HG03039 (cell line): ENCODE results near the gene CARD18.

Source experiments
- ATAC-seq: cut with Tn5 transposase; IDR thresholded peaks from one replicate; pipeline ENCODE4 v1.9.1; 2021; ENCODE audit warnings: mild to moderate bottlenecking, moderate library complexity; ENCODE audit not compliant: unreplicated experiment

Gene CARD18

GRCh38 chr11:105139669-105140068 lies at the start of gene CARD18:
CARD18 (minus strand) TSS chr11:105139769; CDS start chr11:105139726, 43 bp downstream.
- ATAC-seq, result no peak

DNA sequence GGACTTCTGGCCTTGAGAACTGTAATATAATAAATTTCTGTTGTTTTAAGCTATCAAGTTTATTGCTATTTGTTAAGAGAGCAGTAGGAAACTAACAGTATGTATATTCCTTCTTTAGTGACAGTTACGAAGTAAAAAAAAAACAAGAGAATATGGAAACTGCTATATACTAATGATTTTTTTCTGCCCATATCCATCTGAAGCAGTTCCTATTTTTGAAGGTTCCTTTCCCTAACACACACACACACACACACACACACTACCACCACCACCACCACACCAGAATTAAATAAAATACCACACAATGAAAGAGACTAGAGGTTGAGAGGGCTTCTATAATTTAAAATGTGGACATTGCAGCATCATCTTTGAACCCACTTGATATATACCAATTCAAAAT lies 44.4 kb upstream of the CARD18 start:
- no peak for ATAC-seq

DNA sequence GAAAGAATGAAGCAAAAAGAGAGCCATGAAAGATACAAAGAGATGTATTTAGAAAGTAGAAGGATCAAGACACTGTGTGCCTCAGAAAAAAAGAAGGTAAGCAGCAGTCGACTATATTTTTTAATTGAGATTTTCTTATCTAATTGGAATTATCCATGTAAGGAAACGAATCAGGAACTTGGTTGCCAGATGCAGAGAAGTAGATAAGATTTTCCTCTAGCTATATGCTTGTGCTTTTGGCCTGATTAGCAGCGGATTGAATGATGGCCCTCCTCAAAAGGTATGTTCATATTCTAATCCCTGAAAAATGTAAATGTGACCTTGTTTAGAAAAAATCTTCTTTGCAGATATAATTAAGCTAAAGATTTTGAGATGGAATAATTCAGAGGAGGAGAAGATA lies 43.9 kb upstream of the CARD18 start:
- no peak for ATAC-seq

GRCh38 chr11:105181521-105181920 lies 42.0 kb upstream of the CARD18 start:
- ATAC-seq, result no peak

DNA sequence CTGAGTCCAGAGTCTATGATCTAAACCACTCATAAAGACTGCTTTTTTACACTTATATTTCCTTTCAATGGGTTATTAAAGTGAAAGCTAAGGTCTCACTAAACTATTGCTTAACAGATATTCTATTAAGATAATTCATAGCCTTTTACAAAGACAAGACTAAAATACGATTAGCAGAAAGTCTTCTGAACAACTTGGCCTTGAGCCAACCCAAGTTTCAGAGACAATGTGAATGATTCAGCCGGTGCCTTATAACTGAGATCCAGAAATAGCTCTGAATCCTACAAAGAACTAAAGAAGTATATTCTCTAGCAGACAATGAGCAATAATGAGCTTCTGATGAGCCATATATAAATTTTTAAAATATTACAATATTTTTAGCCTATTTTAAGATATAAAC lies 41.5 kb upstream of the CARD18 start:
- no peak for ATAC-seq

DNA sequence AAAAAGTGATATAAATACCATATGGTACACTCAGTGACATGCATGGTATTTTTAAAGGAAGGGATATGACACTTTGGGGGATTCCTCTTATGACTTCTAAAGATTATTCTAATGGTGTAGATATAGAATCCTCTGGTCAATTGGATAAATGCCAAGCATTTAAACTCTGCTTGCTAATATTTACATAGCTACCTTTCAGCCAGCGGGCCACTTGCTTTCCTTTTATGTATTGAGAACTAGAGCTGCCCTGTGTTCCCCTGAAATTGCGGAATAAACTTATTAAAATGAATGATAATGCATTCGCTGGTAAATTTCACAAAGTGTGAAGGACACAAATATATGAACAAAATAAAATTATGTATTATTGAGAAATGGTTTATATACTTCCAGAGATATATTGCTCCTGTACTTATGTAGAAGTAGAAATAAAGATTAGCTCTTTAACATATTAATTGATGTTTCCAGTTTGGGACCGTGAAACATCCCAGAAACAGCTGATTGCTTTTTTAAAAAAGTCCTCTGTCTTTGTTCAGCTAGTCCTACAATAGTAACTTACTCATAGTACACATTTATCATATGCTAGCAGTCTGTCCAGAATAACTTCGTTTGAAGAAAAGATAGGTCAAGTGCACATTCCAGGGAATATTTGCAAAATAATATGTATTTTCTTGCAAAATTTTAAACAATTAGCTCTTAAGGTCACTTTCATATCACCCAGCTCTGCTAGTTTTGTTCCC lies 40.1 kb upstream of the CARD18 start:
- ATAC-seq, result no peak

DNA sequence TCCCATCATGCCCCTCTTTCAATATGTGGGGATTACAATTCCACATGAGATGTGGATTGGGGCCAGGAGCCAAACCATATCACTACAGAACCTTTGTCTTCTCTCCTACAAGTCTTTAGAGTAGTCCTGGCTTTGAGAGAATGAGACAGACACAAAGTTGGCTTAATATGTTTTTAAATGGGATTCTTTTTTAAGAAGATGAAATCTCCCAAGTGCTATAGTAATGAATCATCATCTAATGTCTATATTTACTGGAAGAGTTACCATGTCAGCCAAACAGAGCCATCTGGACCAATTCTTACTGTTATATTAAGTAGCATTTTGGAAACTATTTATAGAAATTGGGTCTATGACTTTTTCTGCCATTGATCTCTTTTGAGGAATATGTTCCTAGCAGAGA lies 38.1 kb upstream of the CARD18 start:
- ATAC-seq, result no peak

- ATAC-seq, result no peak
Observed at GRCh38 chr11:105168457-105168856, 28.9 kb upstream of the CARD18 start.

- ATAC-seq, result no peak
Observed at GRCh38 chr11:105167244-105167643, 27.7 kb upstream of the CARD18 start.

- ATAC-seq, result no peak
Observed at GRCh38 chr11:105164208-105164607, 24.6 kb upstream of the CARD18 start.

- ATAC-seq, result no peak
Observed at GRCh38 chr11:105162506-105162905, 22.9 kb upstream of the CARD18 start.

GRCh38 chr11:105158436-105158835 lies 18.9 kb upstream of the CARD18 start:
- no peak for ATAC-seq

DNA sequence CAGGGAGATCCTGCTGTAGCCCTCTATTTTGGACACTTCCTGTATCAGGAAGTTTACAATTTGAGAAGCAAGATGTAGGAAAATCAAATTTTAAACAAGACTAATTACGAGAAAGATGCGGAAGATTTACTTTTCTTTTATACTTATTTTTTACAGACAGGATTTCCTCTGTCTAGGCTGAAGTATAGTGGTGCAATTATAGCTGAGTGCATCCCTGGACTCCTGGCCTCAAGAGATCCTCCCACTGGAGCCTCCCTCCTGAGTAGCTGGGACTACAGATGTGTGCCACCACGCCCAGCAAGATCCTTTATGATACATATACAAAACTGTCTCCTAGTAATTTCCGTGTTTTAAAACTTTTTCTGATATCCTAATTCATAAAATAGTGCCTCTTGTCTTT lies 17.2 kb upstream of the CARD18 start:
- ATAC-seq, result no peak

- no peak for ATAC-seq
Observed at GRCh38 chr11:105156231-105156630, 16.7 kb upstream of the CARD18 start.

GRCh38 chr11:105155679-105156078 lies 16.1 kb upstream of the CARD18 start:
- no peak for ATAC-seq

GRCh38 chr11:105153392-105153791 lies 13.8 kb upstream of the CARD18 start:
- ATAC-seq, result no peak

- no peak for ATAC-seq
Observed at GRCh38 chr11:105152560-105152959, 13.0 kb upstream of the CARD18 start.

GRCh38 chr11:105152021-105152512 lies 12.5 kb upstream of the CARD18 start:
- no peak for ATAC-seq

- no peak for ATAC-seq
Observed at GRCh38 chr11:105149477-105149876, 9.9 kb upstream of the CARD18 start.

- ATAC-seq, result no peak
Observed at GRCh38 chr11:105148241-105148640, 8.7 kb upstream of the CARD18 start.

DNA sequence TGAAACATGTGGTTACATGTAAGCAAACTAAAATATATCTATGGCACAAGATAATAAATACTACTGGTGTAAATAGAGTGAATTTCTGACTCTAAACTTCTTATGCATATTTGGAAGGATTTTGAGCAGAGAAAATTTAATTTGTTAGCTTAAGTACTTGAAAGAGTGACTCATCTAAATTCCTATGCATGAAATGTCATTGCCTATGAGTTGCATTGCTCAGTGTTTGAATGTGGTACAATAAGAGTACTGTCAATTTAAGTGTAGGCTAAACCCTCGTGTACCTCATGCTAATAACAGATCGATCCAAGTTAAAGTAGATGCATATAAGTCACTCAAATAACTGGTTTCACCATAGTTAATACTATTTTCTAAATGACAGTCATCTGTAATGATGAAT lies 5.3 kb upstream of the CARD18 start:
- ATAC-seq, result no peak

DNA sequence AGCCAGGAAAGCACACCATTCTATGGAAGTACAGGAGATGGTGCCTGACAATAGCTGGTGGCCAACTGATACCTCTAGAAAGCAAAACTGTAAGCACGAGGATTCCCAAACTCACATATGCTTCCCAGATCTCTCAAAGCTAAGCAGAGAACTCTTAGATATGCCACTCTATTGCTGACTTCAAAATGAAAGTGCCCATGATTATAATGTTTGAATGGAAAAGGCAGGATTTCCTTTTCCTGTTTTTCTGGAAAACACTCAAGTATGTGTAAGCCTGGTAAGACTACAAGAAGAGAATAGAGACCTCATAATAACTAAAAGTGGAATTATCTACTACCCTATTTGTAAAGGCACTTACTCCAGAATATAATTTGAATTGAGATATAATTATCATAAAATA lies 2.6 kb upstream of the CARD18 start:
- no peak for ATAC-seq

GRCh38 chr11:105137286-105137685 lies 2.3 kb downstream of the CARD18 start:
- ATAC-seq, result no peak
